Measurements from ENCODE around the gene MBP. TPM values are rescaled to one million over a fixed set of nuclear protein-coding genes. Genes with fewer than 3 reads are reported as not detected.

The MBP gene
- total and polyA plus RNA-seq, 2 of the 13 experiments (the other 11 are each of a cell fraction or from before 2014, with no cell fraction given), result 5.0 to 8.5 TPM

DNA sequence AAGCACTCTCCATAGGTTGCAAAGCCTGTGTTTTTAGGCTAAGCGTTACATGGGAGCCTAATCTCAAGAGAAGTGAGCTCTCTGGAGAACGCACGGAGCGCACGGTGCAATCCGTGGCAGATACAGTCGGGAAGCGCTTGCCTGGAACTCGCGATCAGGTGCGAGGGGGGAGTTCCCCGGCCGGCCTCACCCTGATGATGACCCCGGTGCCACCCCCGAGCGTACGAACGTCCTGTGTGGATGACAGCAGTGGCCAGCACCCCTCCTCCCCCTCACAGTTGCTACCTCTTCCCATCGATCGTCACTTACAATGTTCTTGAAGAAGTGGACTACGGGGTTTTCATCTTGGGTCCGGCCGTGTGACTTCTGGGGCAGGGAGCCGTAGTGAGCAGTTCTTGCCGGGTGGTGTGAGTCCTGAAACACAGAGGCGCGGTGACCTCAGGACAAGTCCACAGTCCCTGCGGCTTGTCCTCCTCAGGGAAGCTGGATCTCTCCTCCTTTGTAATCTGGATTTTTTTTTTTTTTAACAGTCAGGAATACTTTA is 142.9 kb downstream of the MBP start:
- intact Hi-C loops (cut with micrococcal nuclease; ENCODE audit: unreplicated experiment) (no loop called here), in situ Hi-C loops (cut with HindIII; ENCODE audit: extremely low pct_ligation_motif_present, low pct_unique_long_range_greater_than_20kb) (loop anchor here (10.0 kb wide), 3 partner anchors 185 to 665 kb away; no protein-coding TSS in a partner anchor)
- Histone ChIP-seq H3K4me3 (replicated peaks in 1 of 3; ENCODE audit: insufficient read depth in 1 of 3, low read depth in 2 of 3, low read length in 3 of 3) (no peak overlapping the region), H2AFZ (ENCODE audit: low read length) (no peak overlapping the region), H3K79me2 (ENCODE audit: insufficient read depth, low read length) (no peaks in the 10 kb centered on the region), H3K9me3 (ENCODE audit: low read length) (no peaks in the 10 kb centered on the region), H3K36me3 (replicated peaks in 1 of 2; ENCODE audit: control insufficient read depth in 1 of 2, insufficient read depth in 2 of 2, low read length in 2 of 2) (no peaks in the 10 kb centered on the region), H3K4me2 (ENCODE audit: low read depth, low read length) (no peak overlapping the region), H4K20me1 (ENCODE audit: insufficient read depth, low read length) (no peaks in the 10 kb centered on the region), H3K9ac (ENCODE audit: insufficient read depth, low read depth, low read length) (no peak overlapping the region), H3K27me3 (ENCODE audit: control insufficient read depth in 1 of 2, insufficient read depth in 2 of 2, low read length in 2 of 2) (no peaks in the 10 kb centered on the region; a peak in 1 of 5 replicates), H3K27ac (ENCODE audit: extremely low read length, insufficient read depth, low read length) (no peak overlapping the region), H3K4me1 (ENCODE audit: insufficient read depth, low read length) (peaks cover 31% of the 10 kb centered on the region)
- no peak for FAIRE-seq
- DNase-seq (ENCODE audit: low spot score), result no peak
- ChIA-PET CTCF (ENCODE audit: low intra/inter-chr PET ratio, low total read pairs) (no interaction called here), POLR2A (no interaction called here)
- BruUV-seq (replicated peaks), result no TSS peak
- ATAC-seq, result no peak
- 90% methylated on average over 27 of the region's 28 CpGs for WGBS (ENCODE audit: low lambda C conversion rate)
- no peak for TF ChIP-seq ZFP36L2 (CRISPR knock-in tag; IDR thresholded peaks at IDR 0.05)
- no peak for TF ChIP-seq ZNF768 (CRISPR knock-in tag; IDR thresholded peaks at IDR 0.05)
- TF ChIP-seq, protein P1, sequence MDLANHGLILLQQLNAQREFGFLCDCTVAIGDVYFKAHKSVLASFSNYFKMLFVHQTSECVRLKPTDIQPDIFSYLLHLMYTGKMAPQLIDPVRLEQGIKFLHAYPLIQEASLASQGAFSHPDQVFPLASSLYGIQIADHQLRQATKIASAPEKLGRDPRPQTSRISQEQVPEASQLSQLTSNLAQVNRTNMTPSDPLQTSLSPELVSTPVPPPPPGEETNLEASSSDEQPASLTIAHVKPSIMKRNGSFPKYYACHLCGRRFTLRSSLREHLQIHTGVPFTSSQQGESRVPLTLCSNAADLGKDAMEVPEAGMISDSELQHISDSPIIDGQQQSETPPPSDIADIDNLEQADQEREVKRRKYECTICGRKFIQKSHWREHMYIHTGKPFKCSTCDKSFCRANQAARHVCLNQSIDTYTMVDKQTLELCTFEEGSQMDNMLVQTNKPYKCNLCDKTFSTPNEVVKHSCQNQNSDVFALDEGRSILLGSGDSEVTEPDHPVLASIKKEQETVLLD (CRISPR knock-in tag; IDR thresholded peaks at IDR 0.05; ENCODE audit: low read depth), result no peak
- no peak for TF ChIP-seq ZBTB20 (CRISPR knock-in tag; IDR thresholded peaks at IDR 0.05; ENCODE audit: borderline replicate concordance, low read depth)
- TF ChIP-seq ZNF816 (CRISPR knock-in tag; IDR thresholded peaks at IDR 0.05; ENCODE audit: borderline replicate concordance), result no peak
- no peak for TF ChIP-seq FOXO4 (CRISPR knock-in tag; conservative IDR thresholded peaks at IDR 0.05)
- TF ChIP-seq ZNF414 (CRISPR knock-in tag; IDR thresholded peaks at IDR 0.05), result no peak
- TF ChIP-seq, protein P2, sequence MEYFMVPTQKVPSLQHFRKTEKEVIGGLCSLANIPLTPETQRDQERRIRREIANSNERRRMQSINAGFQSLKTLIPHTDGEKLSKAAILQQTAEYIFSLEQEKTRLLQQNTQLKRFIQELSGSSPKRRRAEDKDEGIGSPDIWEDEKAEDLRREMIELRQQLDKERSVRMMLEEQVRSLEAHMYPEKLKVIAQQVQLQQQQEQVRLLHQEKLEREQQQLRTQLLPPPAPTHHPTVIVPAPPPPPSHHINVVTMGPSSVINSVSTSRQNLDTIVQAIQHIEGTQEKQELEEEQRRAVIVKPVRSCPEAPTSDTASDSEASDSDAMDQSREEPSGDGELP (IDR thresholded peaks at IDR 0.05; ENCODE audit: borderline replicate concordance, low read depth), result no peak
- TF ChIP-seq, protein P3, sequence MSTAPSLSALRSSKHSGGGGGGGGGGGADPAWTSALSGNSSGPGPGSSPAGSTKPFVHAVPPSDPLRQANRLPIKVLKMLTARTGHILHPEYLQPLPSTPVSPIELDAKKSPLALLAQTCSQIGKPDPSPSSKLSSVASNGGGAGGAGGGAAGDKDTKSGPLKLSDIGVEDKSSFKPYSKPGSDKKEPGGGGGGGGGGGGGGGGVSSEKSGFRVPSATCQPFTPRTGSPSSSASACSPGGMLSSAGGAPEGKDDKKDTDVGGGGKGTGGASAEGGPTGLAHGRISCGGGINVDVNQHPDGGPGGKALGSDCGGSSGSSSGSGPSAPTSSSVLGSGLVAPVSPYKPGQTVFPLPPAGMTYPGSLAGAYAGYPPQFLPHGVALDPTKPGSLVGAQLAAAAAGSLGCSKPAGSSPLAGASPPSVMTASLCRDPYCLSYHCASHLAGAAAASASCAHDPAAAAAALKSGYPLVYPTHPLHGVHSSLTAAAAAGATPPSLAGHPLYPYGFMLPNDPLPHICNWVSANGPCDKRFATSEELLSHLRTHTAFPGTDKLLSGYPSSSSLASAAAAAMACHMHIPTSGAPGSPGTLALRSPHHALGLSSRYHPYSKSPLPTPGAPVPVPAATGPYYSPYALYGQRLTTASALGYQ (CRISPR knock-in tag; IDR thresholded peaks at IDR 0.05), result no peak
- TF ChIP-seq, protein P4, sequence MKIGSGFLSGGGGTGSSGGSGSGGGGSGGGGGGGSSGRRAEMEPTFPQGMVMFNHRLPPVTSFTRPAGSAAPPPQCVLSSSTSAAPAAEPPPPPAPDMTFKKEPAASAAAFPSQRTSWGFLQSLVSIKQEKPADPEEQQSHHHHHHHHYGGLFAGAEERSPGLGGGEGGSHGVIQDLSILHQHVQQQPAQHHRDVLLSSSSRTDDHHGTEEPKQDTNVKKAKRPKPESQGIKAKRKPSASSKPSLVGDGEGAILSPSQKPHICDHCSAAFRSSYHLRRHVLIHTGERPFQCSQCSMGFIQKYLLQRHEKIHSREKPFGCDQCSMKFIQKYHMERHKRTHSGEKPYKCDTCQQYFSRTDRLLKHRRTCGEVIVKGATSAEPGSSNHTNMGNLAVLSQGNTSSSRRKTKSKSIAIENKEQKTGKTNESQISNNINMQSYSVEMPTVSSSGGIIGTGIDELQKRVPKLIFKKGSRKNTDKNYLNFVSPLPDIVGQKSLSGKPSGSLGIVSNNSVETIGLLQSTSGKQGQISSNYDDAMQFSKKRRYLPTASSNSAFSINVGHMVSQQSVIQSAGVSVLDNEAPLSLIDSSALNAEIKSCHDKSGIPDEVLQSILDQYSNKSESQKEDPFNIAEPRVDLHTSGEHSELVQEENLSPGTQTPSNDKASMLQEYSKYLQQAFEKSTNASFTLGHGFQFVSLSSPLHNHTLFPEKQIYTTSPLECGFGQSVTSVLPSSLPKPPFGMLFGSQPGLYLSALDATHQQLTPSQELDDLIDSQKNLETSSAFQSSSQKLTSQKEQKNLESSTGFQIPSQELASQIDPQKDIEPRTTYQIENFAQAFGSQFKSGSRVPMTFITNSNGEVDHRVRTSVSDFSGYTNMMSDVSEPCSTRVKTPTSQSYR (CRISPR knock-in tag; IDR thresholded peaks at IDR 0.05; ENCODE audit: borderline replicate concordance), result no peak
- no peak for TF ChIP-seq KLF11 (CRISPR knock-in tag; IDR thresholded peaks at IDR 0.05)

All from HepG2 (cell line).